ENCODE results near the gene GSK3A.

Gene GSK3A

DNA sequence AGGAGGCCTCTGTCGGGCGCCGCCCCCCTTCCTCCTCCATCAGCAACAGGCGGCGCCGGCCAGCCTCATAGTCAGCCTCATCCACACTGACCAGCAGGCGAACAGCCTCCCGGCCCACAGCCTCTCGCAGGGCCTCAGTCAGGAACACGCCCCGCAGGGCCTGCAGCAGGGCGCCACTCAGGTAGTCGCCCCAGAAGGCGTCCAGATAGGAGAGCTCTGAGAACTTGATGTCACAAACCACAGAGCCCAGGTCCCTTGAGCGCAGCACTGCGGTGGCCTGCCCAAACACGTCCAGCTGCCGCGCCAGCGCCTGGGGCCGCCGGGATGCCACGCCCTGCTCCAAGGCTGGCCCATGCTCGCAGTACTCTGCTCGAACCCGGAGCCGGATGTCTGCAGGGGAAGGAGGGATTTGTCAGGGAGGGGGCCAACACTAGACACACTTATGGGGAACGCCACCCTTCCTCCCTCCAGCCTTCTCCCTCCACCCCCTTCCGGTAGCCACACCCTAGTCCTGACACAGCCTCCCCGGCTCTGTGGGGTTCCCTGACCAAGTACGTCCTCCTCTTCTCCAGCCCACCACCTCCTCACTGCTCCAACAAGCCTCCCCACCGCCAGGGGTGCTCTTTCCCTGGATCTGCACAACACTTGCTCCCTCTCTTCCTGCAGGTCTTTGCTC lies 42.8 kb downstream of the GSK3A start:
- no peak for DNase-seq (ENCODE audit: low read depth)

DNA sequence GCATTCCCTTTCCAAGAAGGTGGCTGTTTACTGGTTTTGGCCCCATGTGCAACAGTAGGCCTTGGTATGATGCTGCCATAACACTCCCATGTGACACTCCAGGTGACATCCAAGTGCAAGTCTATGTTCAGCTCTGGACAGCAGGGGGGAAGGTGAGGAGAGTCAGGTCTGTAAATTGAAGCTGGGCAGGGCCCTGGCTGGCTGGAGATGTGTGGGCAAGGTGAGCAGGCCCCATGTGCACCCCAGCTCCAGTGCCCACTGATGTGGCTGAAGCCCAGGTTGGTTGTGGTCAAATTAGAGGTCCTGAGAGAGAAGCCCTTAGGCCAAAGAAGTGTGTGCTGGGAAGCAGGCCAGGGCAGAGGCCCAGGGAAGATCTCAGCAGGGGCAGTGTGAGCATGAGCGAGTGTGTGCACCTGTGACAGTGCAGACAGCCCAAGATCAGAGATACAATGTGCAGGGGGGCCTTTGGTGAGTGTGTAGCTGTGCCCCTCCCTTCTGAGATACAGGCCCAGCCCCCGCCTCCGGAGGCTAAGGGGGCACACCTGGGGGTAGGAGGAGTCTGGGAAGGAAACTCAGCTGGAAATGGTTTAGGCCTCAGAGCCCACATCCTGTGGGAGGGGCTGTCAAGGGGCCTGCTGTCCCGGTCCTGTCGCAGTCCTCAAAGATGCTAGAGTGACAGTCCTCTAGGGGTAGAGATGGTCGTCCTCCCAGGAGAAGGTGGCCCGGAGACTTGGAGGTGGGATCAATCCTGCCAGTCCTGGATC lies 43.5 kb downstream of the GSK3A start:
- no peak for DNase-seq (ENCODE audit: low read depth)

DNA sequence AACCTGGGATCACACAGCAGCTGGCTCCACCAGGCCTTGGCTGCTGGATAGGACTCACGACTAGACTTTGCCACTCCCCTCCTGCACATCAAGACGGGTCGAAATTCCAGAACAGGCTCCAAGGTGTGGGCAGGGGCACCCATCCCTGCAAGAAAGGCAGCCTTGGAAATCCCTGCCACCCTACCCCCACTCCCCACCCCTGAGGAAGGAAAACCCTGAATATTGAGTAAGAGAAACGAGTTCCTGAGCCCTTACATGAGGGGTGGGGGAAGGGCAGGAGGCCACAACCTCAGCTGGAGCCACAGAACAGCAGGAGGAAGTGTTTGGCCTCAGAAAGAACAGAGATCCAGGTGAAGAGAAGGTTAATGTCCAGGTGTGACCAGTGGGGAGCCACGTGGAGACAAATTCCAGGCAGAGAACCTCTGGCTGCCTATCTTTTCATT lies 45.0 kb downstream of the GSK3A start:
- DNase-seq (ENCODE audit: low read depth) = no peak

DNA sequence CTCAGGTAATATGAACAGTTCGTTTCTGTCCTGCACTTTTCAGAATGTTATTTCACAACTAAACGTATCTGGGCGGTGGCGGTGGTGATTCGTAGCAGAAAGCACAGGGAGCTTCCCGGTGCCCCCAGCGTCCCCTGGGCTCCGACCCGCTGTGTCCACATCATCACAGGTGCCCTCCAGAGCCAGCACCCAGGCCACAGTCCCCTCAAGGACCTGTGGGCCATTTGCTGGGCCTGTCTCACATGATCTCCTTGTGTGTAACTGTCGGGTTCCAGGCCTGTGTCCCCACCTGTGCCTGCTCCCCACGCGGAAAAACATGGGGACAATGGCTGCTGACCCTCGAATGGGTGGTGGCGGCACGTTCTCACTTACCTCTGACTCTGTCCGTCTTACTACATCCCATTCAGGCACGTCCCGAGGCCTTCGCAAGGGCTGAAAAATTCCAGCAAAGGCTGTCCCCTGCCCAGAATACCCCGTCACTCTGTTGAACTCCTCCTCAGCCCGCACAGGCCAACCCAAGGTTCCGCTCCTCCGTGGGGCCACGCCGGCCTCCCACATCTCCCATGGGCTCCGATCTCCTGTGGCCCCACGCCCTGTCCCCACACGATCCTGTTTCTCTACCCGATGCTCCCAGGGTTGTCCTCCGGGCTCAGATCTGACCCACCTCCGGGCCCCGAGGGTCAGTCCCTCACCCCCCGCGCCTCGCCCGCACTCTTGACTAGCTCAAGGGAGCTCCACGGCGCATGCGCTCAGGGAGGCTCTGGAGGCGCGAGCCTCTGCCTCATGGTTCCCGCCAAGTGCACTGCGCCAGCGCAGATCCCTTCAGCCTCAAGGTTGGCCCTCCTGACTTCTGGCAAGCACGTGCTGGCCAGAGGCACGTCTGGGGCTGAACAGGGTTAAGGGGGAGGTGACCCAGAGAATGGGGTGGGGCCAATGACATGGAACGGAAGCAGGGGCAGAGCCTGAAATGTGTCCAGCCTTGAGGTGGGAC lies 46.1 kb downstream of the GSK3A start:
- DNase-seq (ENCODE audit: low read depth) = no peak

DNA sequence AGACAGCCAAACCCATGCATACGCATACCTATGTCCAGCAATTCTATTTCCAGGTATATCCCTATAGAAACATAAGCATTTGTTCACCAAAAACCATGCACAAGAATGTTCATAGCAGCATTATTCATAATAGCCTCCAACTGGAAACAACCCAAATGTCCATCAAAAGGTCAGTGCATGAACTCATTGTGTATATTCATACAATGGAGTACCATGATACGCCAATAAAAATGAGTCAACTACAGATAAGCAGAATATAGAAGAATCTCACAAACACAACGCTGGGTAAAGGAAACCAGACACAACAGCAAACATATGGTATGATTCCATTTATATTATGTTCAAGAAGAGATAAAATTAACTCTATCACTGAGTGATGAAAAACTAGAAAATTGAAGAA lies 48.7 kb downstream of the GSK3A start:
- no peak for DNase-seq (ENCODE audit: low read depth)

DNA sequence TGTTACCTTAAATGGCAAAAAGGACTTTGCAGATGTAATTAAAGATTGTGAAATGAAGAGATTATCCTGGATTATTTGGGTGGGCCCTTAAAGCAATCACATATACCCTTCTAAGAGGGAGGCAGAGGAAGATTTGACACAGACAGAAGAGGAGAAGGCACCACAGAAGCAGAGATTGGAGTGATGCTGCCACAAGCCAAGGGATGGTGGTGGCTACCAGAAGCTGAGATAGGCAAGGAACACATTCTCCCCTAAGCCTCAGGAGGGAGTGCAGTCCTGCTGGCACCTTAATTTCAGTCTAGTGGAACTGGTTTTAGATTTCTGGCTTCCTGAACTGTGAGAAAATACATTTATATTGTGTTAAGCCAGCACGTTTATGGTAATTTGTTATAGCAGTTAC lies 49.1 kb downstream of the GSK3A start:
- no peak for DNase-seq (ENCODE audit: low read depth)

DNA sequence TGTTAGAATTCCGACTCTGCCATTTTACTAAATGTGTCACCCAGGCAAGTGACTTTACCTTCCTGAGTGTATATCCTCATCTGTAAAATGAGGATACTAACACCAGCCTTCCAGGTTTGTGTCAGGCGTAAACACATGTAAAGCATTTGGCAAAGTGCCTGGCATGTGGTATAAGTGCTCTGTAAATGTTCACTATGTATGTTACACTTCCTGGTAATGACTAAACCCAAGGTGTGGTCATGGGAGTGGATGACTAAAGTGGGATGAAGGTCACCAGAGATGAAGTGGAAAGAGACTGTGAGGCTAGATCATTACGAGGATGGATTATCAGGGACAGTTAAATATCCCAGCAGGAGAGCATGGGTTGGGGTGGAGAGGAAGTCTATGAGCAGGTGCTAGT lies 50.5 kb downstream of the GSK3A start:
- DNase-seq (ENCODE audit: low read depth) = no peak

DNA sequence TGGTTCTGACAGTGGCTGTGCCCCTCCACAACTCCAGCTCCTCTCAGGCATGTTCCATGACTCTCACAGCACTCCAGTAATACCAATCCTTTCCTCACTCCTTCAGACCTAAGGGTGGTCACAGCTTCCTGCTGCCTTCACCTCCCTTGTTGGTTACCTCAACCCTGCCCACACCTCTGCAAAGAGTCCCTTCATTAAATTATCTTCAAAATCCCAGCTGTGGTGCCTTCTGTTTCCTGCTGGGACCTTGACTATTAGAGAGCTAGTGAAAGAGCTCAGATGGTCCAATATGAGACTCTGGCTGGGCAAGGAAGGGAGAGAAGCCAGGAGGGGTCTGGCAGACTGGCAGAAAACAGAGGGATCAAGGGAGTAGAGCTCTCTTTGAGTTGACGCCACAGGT lies 51.1 kb downstream of the GSK3A start:
- DNase-seq (ENCODE audit: low read depth) = no peak

DNA sequence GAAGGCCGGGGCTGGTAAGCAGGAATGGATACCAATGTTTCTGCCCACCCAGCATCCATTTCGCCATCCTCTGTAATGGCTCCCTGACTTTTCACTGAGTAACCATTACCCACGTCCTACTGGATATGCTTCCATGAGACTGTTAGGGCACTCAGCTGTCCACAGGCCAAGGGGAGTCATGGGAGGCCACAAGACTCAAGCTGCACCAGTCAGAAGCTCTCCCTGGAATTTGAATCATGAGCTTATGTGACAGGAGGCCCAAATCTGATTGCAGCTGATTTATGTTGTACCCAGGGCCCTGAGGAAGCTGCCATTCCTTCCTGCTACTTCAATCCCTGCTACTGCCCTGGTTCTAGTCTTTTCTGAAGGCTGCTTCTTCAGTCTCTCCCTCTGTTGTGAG lies 53.3 kb downstream of the GSK3A start:
- DNase-seq (ENCODE audit: low read depth) = no peak

DNA sequence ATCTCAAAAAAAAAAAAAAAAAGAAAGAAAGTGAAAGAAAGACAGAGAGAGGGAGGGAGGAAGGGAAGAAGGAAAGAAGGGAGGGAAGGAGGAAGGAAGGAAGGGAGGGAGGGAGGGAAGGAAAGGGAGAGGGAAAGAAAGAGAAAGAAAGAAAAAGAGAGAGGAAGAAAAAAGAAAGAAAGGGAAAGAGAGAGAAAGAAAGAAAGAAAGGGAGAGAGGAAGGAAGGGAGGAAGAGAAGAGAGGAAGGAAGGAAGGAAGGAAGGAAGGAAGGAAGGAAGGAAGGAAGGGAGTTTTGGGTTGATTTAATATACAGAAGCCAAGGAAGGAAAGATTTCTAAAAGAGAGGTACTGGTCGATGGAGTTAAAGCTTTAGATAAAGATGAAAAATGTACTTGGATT lies 53.7 kb downstream of the GSK3A start:
- DNase-seq (ENCODE audit: low read depth) = no peak

DNA sequence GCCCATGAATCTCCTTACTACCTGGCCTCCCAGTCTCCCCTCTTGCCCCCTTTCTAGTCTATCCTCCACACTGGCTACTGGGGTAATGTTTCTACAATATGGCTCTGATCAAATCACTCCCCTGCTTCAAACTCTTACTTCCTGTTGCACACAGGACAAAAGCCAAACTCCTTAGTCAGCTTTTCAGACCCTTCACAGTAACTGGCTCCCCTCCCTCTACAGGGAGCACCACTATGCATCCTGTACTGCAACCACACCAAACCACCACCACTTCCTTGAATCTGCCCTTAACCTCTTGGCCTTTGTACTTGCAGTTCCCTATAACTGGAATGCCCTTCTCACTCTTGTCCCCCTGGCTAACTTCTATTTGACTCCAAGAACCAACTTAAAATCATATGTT lies 57.1 kb downstream of the GSK3A start:
- DNase-seq (ENCODE audit: low read depth) = no peak

DNA sequence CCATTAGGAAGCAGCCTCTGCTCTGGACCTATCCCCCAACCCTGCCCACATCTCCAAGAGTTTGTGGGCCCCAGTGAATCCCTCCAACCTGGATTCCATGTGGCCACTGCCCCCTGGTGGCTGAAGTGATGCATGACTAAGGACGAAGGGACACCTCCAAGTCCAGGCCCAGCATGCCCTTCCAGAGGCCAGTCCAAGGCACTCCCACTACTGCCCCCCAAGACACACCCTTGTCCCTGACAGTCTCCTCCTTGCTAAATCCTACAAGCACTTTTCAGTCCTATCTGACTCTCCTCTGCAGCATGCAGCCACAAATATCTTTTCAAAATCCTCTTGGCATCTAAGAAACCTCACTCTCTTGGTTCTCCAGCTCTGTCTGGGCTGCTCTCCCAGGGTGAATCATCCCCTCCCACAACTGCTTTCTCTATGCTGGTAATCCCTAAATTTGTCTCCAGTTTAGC lies 58.0 kb downstream of the GSK3A start:
- DNase-seq (ENCODE audit: low read depth) = peak; percentile 67

All from GM04504 (cell line).